ENCODE results near the gene RILPL2.
"Not testable (repeated sequence)": the region's sequence is repeated elsewhere in the genome, so short reads cannot be mapped to it uniquely, and the experiment has no call there.

Gene RILPL2

DNA sequence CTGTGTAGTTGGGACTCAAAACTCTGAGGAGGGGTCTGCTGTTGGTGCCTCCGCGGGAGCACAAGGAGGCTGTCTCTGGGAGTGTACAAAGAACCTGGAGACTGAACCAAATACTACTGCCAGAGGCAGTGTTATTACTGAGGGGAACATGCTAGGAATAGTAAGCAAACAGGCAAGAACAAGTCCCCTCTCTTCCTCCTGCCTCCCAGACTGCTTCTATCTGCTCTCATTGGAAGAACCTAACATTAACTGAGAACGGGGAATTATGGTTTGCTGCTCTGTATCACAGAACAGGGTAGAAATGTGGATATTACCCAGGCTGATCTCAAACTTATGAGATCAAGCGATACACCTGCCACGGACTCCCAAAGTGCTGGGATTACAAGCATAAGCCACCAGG, 57.1 kb downstream of the RILPL2 start:
- DNase-seq: no peak

DNA sequence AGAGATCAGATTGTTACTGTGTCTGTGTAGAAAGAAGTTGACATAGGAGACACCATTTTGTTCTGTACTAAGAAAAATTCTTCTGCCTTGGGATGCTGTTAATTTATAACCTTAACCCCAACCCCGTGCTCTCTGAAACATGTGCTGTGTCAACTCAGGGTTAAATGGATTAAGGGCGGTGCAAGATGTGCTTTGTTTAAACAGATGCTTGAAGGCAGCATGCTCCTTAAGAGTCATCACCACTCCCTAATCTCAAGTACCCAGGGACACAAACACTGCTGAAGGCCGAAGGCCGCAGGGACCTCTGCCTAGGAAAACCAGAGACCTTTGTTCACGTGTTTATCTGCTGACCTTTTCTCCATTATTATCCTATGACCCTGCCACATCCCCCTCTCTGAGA, 64.1 kb downstream of the RILPL2 start:
- DNase-seq: not testable (repeated sequence)

DNA sequence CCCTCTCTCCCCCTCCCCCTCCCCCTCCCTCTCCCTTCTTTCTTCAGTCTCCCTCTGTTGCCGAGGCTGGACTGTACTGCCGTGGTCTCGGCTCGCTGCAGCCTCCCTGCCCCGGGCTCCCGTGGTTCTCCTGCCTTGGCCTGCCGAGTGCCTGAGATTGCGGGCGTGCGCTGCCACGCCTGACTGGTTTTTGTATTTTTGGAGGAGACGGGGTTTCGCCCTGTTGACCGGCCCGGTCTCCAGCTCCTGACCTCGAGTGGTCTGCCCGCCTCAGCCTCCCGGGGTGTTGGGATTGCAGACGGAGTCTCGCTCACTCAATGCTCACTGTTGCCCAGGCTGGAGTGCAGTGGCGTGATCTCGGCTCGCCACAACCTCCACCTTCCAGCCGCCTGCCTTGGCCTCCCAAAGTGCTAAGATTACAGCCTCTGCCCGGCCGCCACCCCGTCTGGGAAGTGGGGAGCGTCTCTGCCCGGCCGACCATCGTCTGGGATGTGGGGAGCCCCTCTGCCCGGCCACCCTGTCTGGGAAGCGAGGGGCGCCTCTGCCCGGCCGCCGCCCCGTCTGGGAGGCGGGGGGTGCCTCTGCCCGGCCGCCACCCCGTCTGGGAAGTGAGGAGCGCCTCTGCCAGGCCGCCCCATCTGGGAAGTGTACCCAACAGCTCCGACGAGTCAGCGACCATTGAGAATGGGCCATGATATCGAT, 64.7 kb downstream of the RILPL2 start:
- not testable (repeated sequence) for DNase-seq

DNA sequence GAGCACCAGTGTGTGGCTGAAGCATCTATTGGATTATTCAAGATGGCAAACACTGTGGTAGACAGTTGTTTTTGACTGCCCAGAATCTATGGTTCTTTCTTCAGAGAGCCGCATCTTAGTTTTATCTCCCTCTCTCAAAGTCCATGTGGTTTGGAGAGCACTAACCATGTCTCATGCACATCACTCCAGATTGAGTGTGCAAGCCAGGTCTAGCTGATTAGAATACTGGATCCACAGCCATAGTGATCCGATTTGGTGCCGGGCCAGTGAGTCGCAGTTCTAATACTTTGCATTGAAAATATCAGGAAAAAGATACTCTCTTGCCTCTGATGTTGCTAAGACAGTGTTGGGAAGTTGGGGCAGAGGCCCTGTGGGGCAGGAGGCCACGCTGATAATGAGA, 67.3 kb downstream of the RILPL2 start:
- DNase-seq: no peak

DNA sequence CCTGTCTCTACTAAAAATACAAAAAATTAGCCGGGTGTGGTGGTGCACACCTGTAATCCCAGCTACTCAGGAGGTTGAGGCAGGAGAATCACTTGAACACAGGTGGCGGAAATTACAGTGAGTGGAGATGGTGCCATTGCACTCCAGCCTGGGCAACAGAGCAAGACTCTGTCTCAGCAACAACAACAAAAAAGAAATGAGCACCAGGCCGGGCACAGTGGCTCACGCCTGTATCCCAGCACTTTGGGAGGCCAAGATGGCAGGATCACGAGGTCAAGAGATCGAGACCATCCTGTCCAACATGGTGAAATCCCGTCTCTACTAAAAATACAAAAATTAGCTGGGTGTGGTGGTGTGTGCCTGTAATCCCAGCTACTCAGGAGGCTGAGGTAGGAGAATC, 68.1 kb downstream of the RILPL2 start:
- DNase-seq: not testable (repeated sequence)

DNA sequence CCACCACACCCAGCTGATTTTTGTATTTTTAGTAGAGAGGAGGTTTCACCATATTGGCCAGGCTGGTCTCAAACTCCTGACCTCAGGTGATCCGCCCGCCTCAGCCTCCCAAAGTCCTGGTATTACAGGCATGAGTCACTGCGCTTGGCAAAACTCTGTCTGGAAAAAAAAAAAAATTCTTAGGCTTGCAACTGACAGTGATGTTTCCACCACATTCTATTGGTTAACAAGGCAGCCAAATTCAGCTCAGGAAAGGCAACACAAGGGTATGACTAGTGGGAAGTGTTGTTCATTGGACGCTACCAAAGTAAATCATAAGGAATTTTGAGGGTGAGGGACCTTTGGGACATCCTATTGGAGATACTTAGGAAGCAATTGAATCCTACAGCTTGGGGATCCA, 69.0 kb downstream of the RILPL2 start:
- DNase-seq: no peak

Measured in NCI-H1048 (cell line).